Measurements from ENCODE around the gene TAGLN2. TPM values are rescaled to one million over a fixed set of nuclear protein-coding genes. Genes with fewer than 3 reads are reported as not detected.

TAGLN2 gene
- total and polyA plus RNA-seq, 9 of the 15 experiments (the other 6 are each of a cell fraction or from before 2014, with no cell fraction given), result 192 to 683 (median 455) TPM

GRCh38 chr1:159889821-159890252 lies 35.5 kb downstream of the TAGLN2 start (continued):
- TF ChIP-seq ZBTB40 (IDR thresholded peaks at IDR 0.05), result 0 out of 2 replicates have a peak, but pooled peaks have one; percentile 48
- no peak for TF ChIP-seq ZBTB40 (CRISPR knock-in tag; IDR thresholded peaks at IDR 0.05)
- TF ChIP-seq RBBP5 (IDR thresholded peaks at IDR 0.05; ENCODE audit: borderline replicate concordance, insufficient read depth, low read length, poor library complexity, severe bottlenecking), result no peak
- TF ChIP-seq FOSL1 (tag; conservative IDR thresholded peaks at IDR 0.05), result peak; percentile 93
- TF ChIP-seq DMBX1 (CRISPR knock-in tag; IDR thresholded peaks at IDR 0.05; ENCODE audit: borderline replicate concordance), result peak; percentile 36; the same call in 1 of the 2 replicates
- no peak for TF ChIP-seq TEAD1 (CRISPR knock-in tag; IDR thresholded peaks at IDR 0.05)
- no peak for TF ChIP-seq GTF2F1 (IDR thresholded peaks at IDR 0.05; ENCODE audit: low read depth, low read length)
- no peak for TF ChIP-seq U2AF2 (optimal IDR thresholded peaks at IDR 0.05; ENCODE audit: low read depth, low read length)
- TF ChIP-seq ZNF655 (CRISPR knock-in tag; IDR thresholded peaks at IDR 0.05), result 0 out of 2 replicates have a peak, but pooled peaks have one; percentile 19
- no peak for TF ChIP-seq ZNF3 (CRISPR knock-in tag; IDR thresholded peaks at IDR 0.05)
- no peak for TF ChIP-seq CREB5 (CRISPR knock-in tag; IDR thresholded peaks at IDR 0.05)
- TF ChIP-seq ZMIZ1 (IDR thresholded peaks at IDR 0.05; ENCODE audit: low read depth in 2 of 2, low read length in 2 of 2), result no peak
